H1 (cell line): ENCODE data around the gene PSMD13. TPM values are rescaled to one million over a fixed set of nuclear protein-coding genes. Genes with fewer than 3 reads are reported as not detected.
A peak's percentile ranks its signal among the peaks of the same experiment; 100 is the strongest.

Experiments used
- CTCF ChIA-PET: fragments of 300-600 bp; sonication (Branson Sonifier 250); formaldehyde crosslinking; loops from one replicate; lab custom pipeline; 2021; ENCODE audit not compliant: partially characterized antibody; lab: Charles Lee
- POLR2A ChIA-PET: fragments of 300-600 bp; sonication (Branson Sonifier 250); formaldehyde crosslinking; loops from one replicate; lab custom pipeline; 2021; ENCODE audit warnings: inconsistent platforms; ENCODE audit not compliant: partially characterized antibody; lab: Charles Lee
- DNase-seq, 2 experiments: peaks; one replicate each; pipeline versions ENCODE4 v3.0.0 to v3.0.0-alpha.2; 2010 to 2022; ENCODE audit warnings: low spot score in 2 of 2, low read depth in 1 of 2, mixed read lengths in 1 of 2
- FAIRE-seq: peaks from 2 replicates; lab custom pipeline; 2011; peaks lifted over from hg19 to GRCh38; lab: Jason Lieb, UNC
- H2AFZ ChIP-seq: 2 replicates; pipeline ENCODE4 v1.8.1; 2012; ENCODE audit warnings: low read length, inconsistent platforms
- H2AK5ac ChIP-seq: 2 replicates; pipeline ENCODE4 v1.6.1; 2013; ENCODE audit warnings: low read depth, low read length
- H2BK120ac ChIP-seq: replicated peaks from 2 replicates; pipeline ENCODE3; 2013; ENCODE audit warnings: low read depth, low read length, inconsistent platforms
- H2BK12ac ChIP-seq: 2 replicates; pipeline ENCODE4 v1.6.1; 2013; ENCODE audit warnings: low read depth, low read length
- H2BK15ac ChIP-seq: 2 replicates; pipeline ENCODE4 v1.6.1; 2013; ENCODE audit warnings: low read length
- H2BK20ac ChIP-seq: 2 replicates; pipeline ENCODE4 v1.6.1; 2013; ENCODE audit warnings: low read length
- H2BK5ac ChIP-seq: 2 replicates; pipeline ENCODE4 v1.6.1; 2013; ENCODE audit warnings: low read depth, low read length
- H3K14ac ChIP-seq: 2 replicates; pipeline ENCODE4 v1.6.1; 2013; ENCODE audit warnings: inconsistent platforms; ENCODE audit not compliant: insufficient read length
- H3K18ac ChIP-seq: 2 replicates; pipeline ENCODE4 v1.6.1; 2013; ENCODE audit warnings: low read length; ENCODE audit errors: extremely low read depth
- H3K23ac ChIP-seq: 2 replicates; pipeline ENCODE4 v1.6.1; 2013; ENCODE audit warnings: inconsistent platforms; ENCODE audit not compliant: insufficient read length
- H3K23me2 ChIP-seq: 2 replicates; pipeline ENCODE4 v1.6.1; 2013; ENCODE audit warnings: low read depth, low read length
- H3K27ac ChIP-seq: 2 replicates; pipeline ENCODE4 v1.6.1; 2011; ENCODE audit warnings: low read depth, low read length, inconsistent platforms
- H3K27me3 ChIP-seq, 4 experiments: replicated peaks in 1 of 4; 1 replicate in 1 of 4; 2 replicates in 3 of 4; pipeline versions ENCODE4 v1.6.1 to v1.8.1; 2011 to 2013; ENCODE audit warnings: low read length in 3 of 4, mild to moderate bottlenecking in 3 of 4, inconsistent platforms in 2 of 4, mixed read lengths in 2 of 4, moderate library complexity in 1 of 4; ENCODE audit not compliant: control insufficient read depth in 3 of 4, insufficient read depth in 3 of 4; ENCODE audit errors: extremely low read depth in 1 of 4
- H3K36me3 ChIP-seq, 4 experiments: 2 replicates each; pipeline versions ENCODE4 v1.6.1 to v1.8.1; 2011 to 2013; ENCODE audit warnings: mild to moderate bottlenecking in 4 of 4, low read length in 3 of 4, moderate library complexity in 2 of 4, control low read depth in 1 of 4, inconsistent platforms in 1 of 4; ENCODE audit not compliant: insufficient read depth in 4 of 4, control insufficient read depth in 2 of 4
- H3K4ac ChIP-seq: replicated peaks from 2 replicates; pipeline ENCODE3; 2013; ENCODE audit warnings: low read length, low read depth, mixed read lengths, inconsistent platforms; ENCODE audit not compliant: insufficient read length
- H3K4me1 ChIP-seq, 4 experiments: replicated peaks in 1 of 4; 1 replicate in 1 of 4; 2 replicates in 3 of 4; pipeline versions ENCODE4 v1.6.1 to v1.8.1; 2011 to 2013; ENCODE audit warnings: low read length in 3 of 4, inconsistent platforms in 2 of 4, mixed read lengths in 1 of 4; ENCODE audit not compliant: insufficient read depth in 4 of 4, control insufficient read depth in 3 of 4
- H3K4me2 ChIP-seq, 2 experiments: 2 replicates each; pipeline versions ENCODE4 v1.6.1 to v1.8.1; 2011 to 2013; ENCODE audit warnings: low read depth in 2 of 2, low read length in 2 of 2, control low read depth in 1 of 2, inconsistent platforms in 1 of 2, mild to moderate bottlenecking in 1 of 2; ENCODE audit not compliant: insufficient read depth in 1 of 2
- H3K4me3 ChIP-seq, 4 experiments: fragments of 200-600, 300-600 bp in 1 of 4; sonication (generic), shearing (Covaris generic), sonication (Bioruptor Twin) in 1 of 4; 2 replicates each; pipeline versions ENCODE4 v1.5.1 to v1.8.1; 2011 to 2016; ENCODE audit warnings: low read length in 4 of 4, low read depth in 3 of 4, control low read depth in 2 of 4, inconsistent platforms in 2 of 4, mild to moderate bottlenecking in 2 of 4, mixed read lengths in 1 of 4, moderate library complexity in 1 of 4; ENCODE audit not compliant: insufficient read depth in 2 of 4; ENCODE audit errors: extremely low read depth in 1 of 4
- H3K56ac ChIP-seq: replicated peaks from 2 replicates; pipeline ENCODE3; 2013; ENCODE audit warnings: low read depth, mild to moderate bottlenecking, mixed read lengths, low read length, inconsistent platforms; ENCODE audit not compliant: insufficient read length
- H3K79me1 ChIP-seq: 2 replicates; pipeline ENCODE4 v1.6.1; 2013; ENCODE audit warnings: low read depth, low read length, control low read depth
- H3K79me2 ChIP-seq, 2 experiments: 2 replicates each; pipeline versions ENCODE4 v1.6.1 to v1.8.1; 2012 to 2013; ENCODE audit warnings: low read length in 2 of 2, mild to moderate bottlenecking in 2 of 2, inconsistent platforms in 1 of 2; ENCODE audit not compliant: insufficient read depth in 2 of 2, control insufficient read depth in 1 of 2
- H3K9ac ChIP-seq, 4 experiments: replicated peaks in 1 of 4; 1 replicate in 1 of 4; 2 replicates in 3 of 4; pipeline versions ENCODE4 v1.6.1 to v1.8.1; 2011 to 2013; ENCODE audit warnings: low read depth in 3 of 4, low read length in 3 of 4, control low read depth in 2 of 4, mild to moderate bottlenecking in 2 of 4, moderate library complexity in 2 of 4, inconsistent platforms in 1 of 4; ENCODE audit errors: extremely low read depth in 1 of 4
- H3K9me3 ChIP-seq, 2 experiments: 2 replicates each; pipeline versions ENCODE4 v1.6.1 to v1.8.1; 2012 to 2013; ENCODE audit warnings: mild to moderate bottlenecking in 2 of 2, moderate library complexity in 2 of 2, control low read depth in 1 of 2, inconsistent platforms in 1 of 2, low read depth in 1 of 2, low read length in 1 of 2, mixed read lengths in 1 of 2; ENCODE audit not compliant: insufficient read depth in 2 of 2
- H4K20me1 ChIP-seq, 2 experiments: replicated peaks in 1 of 2; 2 replicates each; pipeline versions ENCODE3 to v1.8.1; 2011 to 2013; ENCODE audit warnings: inconsistent platforms in 2 of 2, low read length in 2 of 2, mild to moderate bottlenecking in 1 of 2; ENCODE audit not compliant: insufficient read depth in 2 of 2, control insufficient read depth in 1 of 2
- H4K5ac ChIP-seq: 2 replicates; pipeline ENCODE4 v1.6.1; 2013; ENCODE audit warnings: low read length, low read depth, mixed read lengths, inconsistent platforms; ENCODE audit not compliant: insufficient read length
- H4K8ac ChIP-seq: 2 replicates; pipeline ENCODE4 v1.8.0; 2013; ENCODE audit warnings: mild to moderate bottlenecking, moderate library complexity, low read length, inconsistent platforms; ENCODE audit not compliant: insufficient read depth; ENCODE audit errors: extremely low read depth
- H4K91ac ChIP-seq: replicated peaks from 2 replicates; pipeline ENCODE3; 2013; ENCODE audit warnings: low read length, mixed read lengths, inconsistent platforms; ENCODE audit not compliant: insufficient read length
- GTF2F1 ChIP-seq: IDR thresholded peaks from 2 replicates; pipeline ENCODE4 v1.6.1; 2012; ENCODE audit warnings: low read depth, low read length, improper control_type of control experiment, borderline replicate concordance
- KDM1A ChIP-seq: fragments of 200-600, 300-600 bp; sonication (generic); IDR thresholded peaks from 2 replicates; pipeline ENCODE4 v1.7.1; 2016; ENCODE audit warnings: mild to moderate bottlenecking, low read length, borderline replicate concordance
- KDM5A ChIP-seq: fragments of 200-600 bp; IDR thresholded peaks from 2 replicates; pipeline ENCODE4 v1.7.1; 2012; ENCODE audit warnings: mild to moderate bottlenecking, low read length, inconsistent platforms, mixed read lengths
- RNF2 ChIP-seq: fragments of 200-900, 300-1000 bp; sonication (generic); IDR thresholded peaks from 2 replicates; pipeline ENCODE4 v1.7.1; 2016; ENCODE audit warnings: borderline replicate concordance, low read depth, mild to moderate bottlenecking, antibody characterized with exemption, low read length; ENCODE audit not compliant: poor library complexity, severe bottlenecking; ENCODE audit errors: missing control alignments
- SUZ12 ChIP-seq: fragments of 200-600 bp; sonication (generic); IDR thresholded peaks from 2 replicates; pipeline ENCODE4 v1.6.1; 2012; ENCODE audit warnings: mild to moderate bottlenecking, inconsistent platforms, low read length, moderate library complexity, mixed read lengths
- WGBS, 2 experiments: shearing (Covaris generic) in 1 of 2; methylation state at CpG; one replicate each; pipeline versions ENCODE4 v1.1.6 to v1.1.7; 2013 to 2015; ENCODE audit warnings: low lambda C conversion rate in 2 of 2, mixed read lengths in 2 of 2, inconsistent platforms in 1 of 2, low coverage in 1 of 2, missing lambda C conversion rate in 1 of 2; ENCODE audit not compliant: insufficient replicate concordance in 2 of 2, insufficient coverage in 1 of 2, insufficient read length in 1 of 2; ENCODE audit errors: extremely low coverage in 1 of 2, missing lambda C conversion rate in 1 of 2; 5-methylcytosine and 5-hydroxymethylcytosine counted together
- polyA plus RNA-seq, 7 experiments: library from polyadenylated mRNA; depleted of rRNA in 3 of 7; stranded (reverse) in 5 of 7; unstranded in 2 of 7; fragments of >200 nt in 5 of 7; fragments of 200-250 nt in 2 of 7; gene quantifications; 1 replicate in 5 of 7; 2 replicates in 1 of 7; 4 replicates in 1 of 7; pipeline versions ENCODE4 v1.2.1 to v1.2.3, GENCODE V29; 2011 to 2013; ENCODE audit warnings: missing spikeins in 2 of 7, mixed read lengths in 2 of 7
- total RNA-seq: library from RNA; stranded (reverse); fragmentation: NEBNext Ultra II Directional; extraction: Animal tissue kit (Norgen Biotek cat#: 25700); gene quantifications from 2 replicates; pipeline ENCODE4 v1.2.1, GENCODE V29; 2021

Gene PSMD13
- total and polyA plus RNA-seq, 2 of the 8 experiments (the other 6 are each of a cell fraction or from before 2014, with no cell fraction given): 121 to 141 TPM

DNA sequence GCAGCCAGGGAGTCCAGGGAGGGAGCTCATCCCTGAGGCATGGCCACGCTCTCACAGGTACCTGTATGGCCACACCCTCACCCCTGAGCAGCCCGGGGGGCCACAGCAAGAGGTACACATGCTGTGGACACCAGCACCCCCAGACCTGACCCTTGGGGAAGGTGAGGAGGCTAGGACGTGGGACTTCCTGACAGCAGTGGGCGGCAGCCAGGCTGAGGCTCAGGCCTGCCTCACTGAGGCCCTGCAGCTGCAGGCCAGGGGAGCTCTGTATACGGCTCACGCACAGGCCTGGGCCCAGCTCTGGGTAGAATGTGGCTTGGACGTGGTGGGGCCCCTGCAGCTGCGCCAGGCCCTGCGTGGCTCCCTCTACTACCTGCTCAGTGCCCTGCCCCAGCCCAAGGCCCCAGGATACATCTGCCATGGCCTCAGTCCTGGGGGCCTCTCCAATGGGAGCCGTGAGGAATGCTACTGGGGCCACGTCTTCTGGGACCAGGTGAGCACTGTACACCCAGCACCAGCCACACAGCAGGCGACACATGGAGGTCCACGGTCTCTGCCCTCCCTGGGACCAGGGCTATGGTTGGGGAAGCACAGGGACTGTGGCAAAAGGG is 54.0 kb downstream of the PSMD13 start:
- H3K4me3 ChIP-seq: 0 out of 8 replicates have a peak overlapping the region, but pooled peaks of 1 of the 4 experiments have one; percentile 4
- H4K20me1 ChIP-seq: no peaks in the 10 kb centered on the region
- no peak overlapping the region for H3K23ac ChIP-seq
- H2AK5ac ChIP-seq: peak overlapping the region; percentile 96; the same call in 1 of the 2 replicates
- peak overlapping the region; percentile 85 for H3K4ac ChIP-seq
- H3K4me1 ChIP-seq: peaks cover 0 to 41% (median 29%) of the 10 kb centered on the region in 4 experiments; a peak in 6 of 7 replicates
- 88% methylated on average over 12 of the region's 13 CpGs; no CpG with 5 or more reads in 1 of the 2 experiments for WGBS, 2 experiments
- 0 out of 2 replicates have a peak, but pooled peaks cover 4% of the 10 kb centered on the region for H3K79me1 ChIP-seq
- peak overlapping the region; percentile 37; the same call in 1 of the 2 replicates for H3K27ac ChIP-seq
- H2AFZ ChIP-seq: no peak overlapping the region
- peaks cover 3 to 30% (median 15%) of the 10 kb centered on the region in 4 experiments; a peak in 6 of 8 replicates for H3K36me3 ChIP-seq
- ChIA-PET CTCF (interaction anchor here (0.6 to 2.8 kb wide), 14 partner anchors 10 to 189 kb away, joined by 3 to 19 read pairs (median 3); no protein-coding TSS in a partner anchor), POLR2A (interaction anchor here (0.8 to 3.0 kb wide), 10 partner anchors 8 to 78 kb away, joined by 3 to 14 read pairs (median 6); partner anchors contain the start of genes B4GALNT4 and IFITM5)
- peak overlapping the region; percentile 84 for H4K91ac ChIP-seq
- H3K79me2 ChIP-seq: no peaks in the 10 kb centered on the region
- H2BK15ac ChIP-seq: peak overlapping the region; percentile 84; the same call in 1 of the 2 replicates
- H3K27me3 ChIP-seq: peaks cover 5 to 16% (median 13%) of the 10 kb centered on the region in 4 experiments; a peak in 6 of 7 replicates
- no peak overlapping the region for H3K14ac ChIP-seq
- peak overlapping the region; percentile 12 to 42; a peak in 3 of 4 replicates for H3K4me2 ChIP-seq
- no peak for TF ChIP-seq KDM5A
- TF ChIP-seq GTF2F1: no peak
- TF ChIP-seq SUZ12: no peak
- TF ChIP-seq KDM1A: no peak
- TF ChIP-seq RNF2: no peak
- peak overlapping the region; percentile 72 for H3K18ac ChIP-seq
- H4K8ac ChIP-seq: peak overlapping the region; percentile 78; the same call in 1 of the 2 replicates
- H2BK20ac ChIP-seq: peak overlapping the region; percentile 92
- H4K5ac ChIP-seq: no peak overlapping the region
- FAIRE-seq (no peak), DNase-seq (no peak)
- peaks cover 0 to 3% of the 10 kb centered on the region in 2 experiments; a peak in 1 of 4 replicates for H3K9me3 ChIP-seq
- H3K9ac ChIP-seq: no peak overlapping the region; a peak in 1 of 7 replicates
- peak overlapping the region; percentile 94; the same call in 1 of the 2 replicates for H2BK12ac ChIP-seq
- peak overlapping the region; percentile 38 for H2BK120ac ChIP-seq
- no peak overlapping the region for H3K56ac ChIP-seq
- H2BK5ac ChIP-seq: peak overlapping the region; percentile 97
- peaks cover 5% of the 10 kb centered on the region; the same call in 1 of the 2 replicates for H3K23me2 ChIP-seq
